HepG2 (cell line): ENCODE data around the gene KRTCAP2. TPM values are rescaled to one million over a fixed set of nuclear protein-coding genes. Genes with fewer than 3 reads are reported as not detected.

Experiments used
- HNRNPL ChIP-seq: fragments of 200-400 bp; formaldehyde crosslinking; IDR thresholded peaks from 2 replicates; pipeline ENCODE4 v1.6.1; 2017; ENCODE audit warnings: mild to moderate bottlenecking, low read depth, low read length
- MTA1 ChIP-seq: sonication (generic); formaldehyde crosslinking; IDR thresholded peaks from 2 replicates; pipeline ENCODE4 v1.4.0; 2020; ENCODE audit warnings: missing genetic modification reagents, mild to moderate bottlenecking, borderline replicate concordance
- RARA ChIP-seq: IDR thresholded peaks from 2 replicates; pipeline ENCODE4 v1.6.1; 2016; ENCODE audit warnings: missing genetic modification reagents, missing compliant biosample characterization
- SALL1 ChIP-seq: sonication (generic); formaldehyde crosslinking; IDR thresholded peaks from 2 replicates; pipeline ENCODE4 v1.8.0; 2022; ENCODE audit warnings: mild to moderate bottlenecking, missing genetic modification reagents
- SKI ChIP-seq: fragments of 450-650 bp; IDR thresholded peaks from one replicate; pipeline ENCODE4 v1.6.1; 2018; ENCODE audit warnings: mild to moderate bottlenecking; ENCODE audit not compliant: partially characterized antibody
- SRSF1 ChIP-seq: fragments of 200-400 bp; formaldehyde crosslinking; optimal IDR thresholded peaks from 2 replicates; pipeline ENCODE3; 2017; ENCODE audit warnings: mild to moderate bottlenecking, low read depth, low read length, moderate library complexity
- ZNF292 ChIP-seq: sonication (generic); formaldehyde crosslinking; IDR thresholded peaks from 2 replicates; pipeline ENCODE4 v1.8.1; 2022; ENCODE audit warnings: mild to moderate bottlenecking, low read depth, missing genetic modification reagents, borderline replicate concordance
- ZNF430 ChIP-seq: sonication (generic); formaldehyde crosslinking; IDR thresholded peaks from 2 replicates; pipeline ENCODE4 v1.9.0; 2021; ENCODE audit warnings: mild to moderate bottlenecking, missing genetic modification reagents
- ZNF598 ChIP-seq: sonication (generic); formaldehyde crosslinking; IDR thresholded peaks from 2 replicates; pipeline ENCODE4 v1.5.1; 2020; ENCODE audit warnings: mild to moderate bottlenecking, missing genetic modification reagents, borderline replicate concordance
- polyA plus RNA-seq, 8 experiments: library from polyadenylated mRNA; depleted of rRNA in 3 of 8; stranded (reverse) in 7 of 8; unstranded in 1 of 8; fragments of >200 nt; fragmentation: Illumina TruSeq in 4 of 8; extraction: Trizol in 4 of 8; gene quantifications; 2 replicates each; pipeline versions ENCODE4 v1.2.1 to v1.2.3, GENCODE V29; 2011 to 2016; ENCODE audit warnings: low read depth in 4 of 8, missing spikeins in 1 of 8, mixed read lengths in 1 of 8; ENCODE audit not compliant: insufficient read depth in 1 of 8
- total RNA-seq, 5 experiments: library from RNA; depleted of rRNA; stranded (reverse); fragments of >200 nt; fragmentation: Illumina TruSeq; extraction: Trizol; gene quantifications; 2 replicates each; pipeline ENCODE4 v1.2.3, GENCODE V29; 2016; ENCODE audit warnings: low read depth in 1 of 5
- TF ChIP-seq, protein P1 (sequence below): sonication (generic); formaldehyde crosslinking; IDR thresholded peaks from 2 replicates; pipeline ENCODE4 v1.5.0; 2020; ENCODE audit warnings: mild to moderate bottlenecking, missing genetic modification reagents, borderline replicate concordance
- TF ChIP-seq, protein P2 (sequence below): sonication (generic); formaldehyde crosslinking; IDR thresholded peaks from 2 replicates; pipeline ENCODE4 v1.5.1; 2020; ENCODE audit warnings: mild to moderate bottlenecking, missing genetic modification reagents, moderate library complexity
- TF ChIP-seq, protein P3 (sequence below): sonication (generic); formaldehyde crosslinking; IDR thresholded peaks from 2 replicates; pipeline ENCODE4 v1.5.1; 2020; ENCODE audit warnings: mild to moderate bottlenecking, moderate library complexity, missing genetic modification reagents
- TF ChIP-seq, protein P4 (sequence below): IDR thresholded peaks from 2 replicates; pipeline ENCODE4 v1.6.1; 2016; ENCODE audit warnings: low read depth, control low read depth
- TF ChIP-seq, protein P5 (sequence below): sonication (generic); formaldehyde crosslinking; IDR thresholded peaks from 2 replicates; pipeline ENCODE4 v1.4.0; 2020; ENCODE audit warnings: mild to moderate bottlenecking, missing genetic modification reagents

The KRTCAP2 gene
- total and polyA plus RNA-seq, 2 of the 13 experiments (the other 11 are each of a cell fraction or from before 2014, with no cell fraction given), result 77.3 to 79.4 TPM

DNA sequence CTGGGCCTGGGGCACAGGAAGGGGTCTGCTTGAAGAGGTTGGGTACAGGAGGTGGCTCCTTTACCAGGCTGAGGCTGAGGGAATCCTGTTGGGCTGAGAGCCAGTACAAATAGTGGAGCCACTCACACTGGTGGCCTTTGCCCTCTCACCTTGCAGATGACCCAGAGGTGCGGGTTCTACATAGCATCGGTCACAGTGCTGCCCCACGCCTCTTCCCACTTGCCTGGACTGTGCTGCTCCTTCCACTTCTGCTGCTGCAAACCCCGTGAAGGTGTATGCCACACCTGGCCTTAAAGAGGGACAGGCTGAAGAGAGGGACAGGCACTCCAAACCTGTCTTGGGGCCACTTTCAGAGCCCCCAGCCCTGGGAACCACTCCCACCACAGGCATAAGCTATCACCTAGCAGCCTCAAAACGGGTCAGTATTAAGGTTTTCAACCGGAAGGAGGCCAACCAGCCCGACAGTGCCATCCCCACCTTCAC lies 39.3 kb downstream of the KRTCAP2 start (continued):
- TF ChIP-seq, protein P1, sequence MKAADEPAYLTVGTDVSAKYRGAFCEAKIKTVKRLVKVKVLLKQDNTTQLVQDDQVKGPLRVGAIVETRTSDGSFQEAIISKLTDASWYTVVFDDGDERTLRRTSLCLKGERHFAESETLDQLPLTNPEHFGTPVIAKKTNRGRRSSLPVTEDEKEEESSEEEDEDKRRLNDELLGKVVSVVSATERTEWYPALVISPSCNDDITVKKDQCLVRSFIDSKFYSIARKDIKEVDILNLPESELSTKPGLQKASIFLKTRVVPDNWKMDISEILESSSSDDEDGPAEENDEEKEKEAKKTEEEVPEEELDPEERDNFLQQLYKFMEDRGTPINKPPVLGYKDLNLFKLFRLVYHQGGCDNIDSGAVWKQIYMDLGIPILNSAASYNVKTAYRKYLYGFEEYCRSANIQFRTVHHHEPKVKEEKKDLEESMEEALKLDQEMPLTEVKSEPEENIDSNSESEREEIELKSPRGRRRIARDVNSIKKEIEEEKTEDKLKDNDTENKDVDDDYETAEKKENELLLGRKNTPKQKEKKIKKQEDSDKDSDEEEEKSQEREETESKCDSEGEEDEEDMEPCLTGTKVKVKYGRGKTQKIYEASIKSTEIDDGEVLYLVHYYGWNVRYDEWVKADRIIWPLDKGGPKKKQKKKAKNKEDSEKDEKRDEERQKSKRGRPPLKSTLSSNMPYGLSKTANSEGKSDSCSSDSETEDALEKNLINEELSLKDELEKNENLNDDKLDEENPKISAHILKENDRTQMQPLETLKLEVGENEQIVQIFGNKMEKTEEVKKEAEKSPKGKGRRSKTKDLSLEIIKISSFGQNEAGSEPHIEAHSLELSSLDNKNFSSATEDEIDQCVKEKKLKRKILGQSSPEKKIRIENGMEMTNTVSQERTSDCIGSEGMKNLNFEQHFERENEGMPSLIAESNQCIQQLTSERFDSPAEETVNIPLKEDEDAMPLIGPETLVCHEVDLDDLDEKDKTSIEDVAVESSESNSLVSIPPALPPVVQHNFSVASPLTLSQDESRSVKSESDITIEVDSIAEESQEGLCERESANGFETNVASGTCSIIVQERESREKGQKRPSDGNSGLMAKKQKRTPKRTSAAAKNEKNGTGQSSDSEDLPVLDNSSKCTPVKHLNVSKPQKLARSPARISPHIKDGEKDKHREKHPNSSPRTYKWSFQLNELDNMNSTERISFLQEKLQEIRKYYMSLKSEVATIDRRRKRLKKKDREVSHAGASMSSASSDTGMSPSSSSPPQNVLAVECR (CRISPR knock-in tag), result peak; percentile 50; the same call in 1 of the 2 replicates
- peak; percentile 84 for TF ChIP-seq ZNF430
- TF ChIP-seq, protein P2, sequence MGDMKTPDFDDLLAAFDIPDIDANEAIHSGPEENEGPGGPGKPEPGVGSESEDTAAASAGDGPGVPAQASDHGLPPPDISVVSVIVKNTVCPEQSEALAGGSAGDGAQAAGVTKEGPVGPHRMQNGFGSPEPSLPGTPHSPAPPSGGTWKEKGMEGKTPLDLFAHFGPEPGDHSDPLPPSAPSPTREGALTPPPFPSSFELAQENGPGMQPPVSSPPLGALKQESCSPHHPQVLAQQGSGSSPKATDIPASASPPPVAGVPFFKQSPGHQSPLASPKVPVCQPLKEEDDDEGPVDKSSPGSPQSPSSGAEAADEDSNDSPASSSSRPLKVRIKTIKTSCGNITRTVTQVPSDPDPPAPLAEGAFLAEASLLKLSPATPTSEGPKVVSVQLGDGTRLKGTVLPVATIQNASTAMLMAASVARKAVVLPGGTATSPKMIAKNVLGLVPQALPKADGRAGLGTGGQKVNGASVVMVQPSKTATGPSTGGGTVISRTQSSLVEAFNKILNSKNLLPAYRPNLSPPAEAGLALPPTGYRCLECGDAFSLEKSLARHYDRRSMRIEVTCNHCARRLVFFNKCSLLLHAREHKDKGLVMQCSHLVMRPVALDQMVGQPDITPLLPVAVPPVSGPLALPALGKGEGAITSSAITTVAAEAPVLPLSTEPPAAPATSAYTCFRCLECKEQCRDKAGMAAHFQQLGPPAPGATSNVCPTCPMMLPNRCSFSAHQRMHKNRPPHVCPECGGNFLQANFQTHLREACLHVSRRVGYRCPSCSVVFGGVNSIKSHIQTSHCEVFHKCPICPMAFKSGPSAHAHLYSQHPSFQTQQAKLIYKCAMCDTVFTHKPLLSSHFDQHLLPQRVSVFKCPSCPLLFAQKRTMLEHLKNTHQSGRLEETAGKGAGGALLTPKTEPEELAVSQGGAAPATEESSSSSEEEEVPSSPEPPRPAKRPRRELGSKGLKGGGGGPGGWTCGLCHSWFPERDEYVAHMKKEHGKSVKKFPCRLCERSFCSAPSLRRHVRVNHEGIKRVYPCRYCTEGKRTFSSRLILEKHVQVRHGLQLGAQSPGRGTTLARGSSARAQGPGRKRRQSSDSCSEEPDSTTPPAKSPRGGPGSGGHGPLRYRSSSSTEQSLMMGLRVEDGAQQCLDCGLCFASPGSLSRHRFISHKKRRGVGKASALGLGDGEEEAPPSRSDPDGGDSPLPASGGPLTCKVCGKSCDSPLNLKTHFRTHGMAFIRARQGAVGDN (CRISPR knock-in tag), result peak; percentile 86
- peak; percentile 8 for TF ChIP-seq SKI
- 0 out of 2 replicates have a peak, but pooled peaks have one; percentile 47 for TF ChIP-seq ZNF598 (CRISPR knock-in tag)
- TF ChIP-seq RARA (CRISPR knock-in tag), result peak; percentile 87
- no peak for TF ChIP-seq ZNF292 (CRISPR knock-in tag)
- TF ChIP-seq, protein P3, sequence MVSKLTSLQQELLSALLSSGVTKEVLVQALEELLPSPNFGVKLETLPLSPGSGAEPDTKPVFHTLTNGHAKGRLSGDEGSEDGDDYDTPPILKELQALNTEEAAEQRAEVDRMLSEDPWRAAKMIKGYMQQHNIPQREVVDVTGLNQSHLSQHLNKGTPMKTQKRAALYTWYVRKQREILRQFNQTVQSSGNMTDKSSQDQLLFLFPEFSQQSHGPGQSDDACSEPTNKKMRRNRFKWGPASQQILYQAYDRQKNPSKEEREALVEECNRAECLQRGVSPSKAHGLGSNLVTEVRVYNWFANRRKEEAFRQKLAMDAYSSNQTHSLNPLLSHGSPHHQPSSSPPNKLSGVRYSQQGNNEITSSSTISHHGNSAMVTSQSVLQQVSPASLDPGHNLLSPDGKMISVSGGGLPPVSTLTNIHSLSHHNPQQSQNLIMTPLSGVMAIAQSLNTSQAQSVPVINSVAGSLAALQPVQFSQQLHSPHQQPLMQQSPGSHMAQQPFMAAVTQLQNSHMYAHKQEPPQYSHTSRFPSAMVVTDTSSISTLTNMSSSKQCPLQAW (CRISPR knock-in tag), result peak; percentile 52; the same call in 1 of the 2 replicates
- TF ChIP-seq, protein P4, sequence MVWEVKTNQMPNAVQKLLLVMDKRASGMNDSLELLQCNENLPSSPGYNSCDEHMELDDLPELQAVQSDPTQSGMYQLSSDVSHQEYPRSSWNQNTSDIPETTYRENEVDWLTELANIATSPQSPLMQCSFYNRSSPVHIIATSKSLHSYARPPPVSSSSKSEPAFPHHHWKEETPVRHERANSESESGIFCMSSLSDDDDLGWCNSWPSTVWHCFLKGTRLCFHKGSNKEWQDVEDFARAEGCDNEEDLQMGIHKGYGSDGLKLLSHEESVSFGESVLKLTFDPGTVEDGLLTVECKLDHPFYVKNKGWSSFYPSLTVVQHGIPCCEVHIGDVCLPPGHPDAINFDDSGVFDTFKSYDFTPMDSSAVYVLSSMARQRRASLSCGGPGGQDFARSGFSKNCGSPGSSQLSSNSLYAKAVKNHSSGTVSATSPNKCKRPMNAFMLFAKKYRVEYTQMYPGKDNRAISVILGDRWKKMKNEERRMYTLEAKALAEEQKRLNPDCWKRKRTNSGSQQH (CRISPR knock-in tag), result 0 out of 2 replicates have a peak, but pooled peaks have one; percentile 42
- no peak for TF ChIP-seq SRSF1
- TF ChIP-seq MTA1 (CRISPR knock-in tag), result peak; percentile 20; the same call in 1 of the 2 replicates
- TF ChIP-seq, protein P5, sequence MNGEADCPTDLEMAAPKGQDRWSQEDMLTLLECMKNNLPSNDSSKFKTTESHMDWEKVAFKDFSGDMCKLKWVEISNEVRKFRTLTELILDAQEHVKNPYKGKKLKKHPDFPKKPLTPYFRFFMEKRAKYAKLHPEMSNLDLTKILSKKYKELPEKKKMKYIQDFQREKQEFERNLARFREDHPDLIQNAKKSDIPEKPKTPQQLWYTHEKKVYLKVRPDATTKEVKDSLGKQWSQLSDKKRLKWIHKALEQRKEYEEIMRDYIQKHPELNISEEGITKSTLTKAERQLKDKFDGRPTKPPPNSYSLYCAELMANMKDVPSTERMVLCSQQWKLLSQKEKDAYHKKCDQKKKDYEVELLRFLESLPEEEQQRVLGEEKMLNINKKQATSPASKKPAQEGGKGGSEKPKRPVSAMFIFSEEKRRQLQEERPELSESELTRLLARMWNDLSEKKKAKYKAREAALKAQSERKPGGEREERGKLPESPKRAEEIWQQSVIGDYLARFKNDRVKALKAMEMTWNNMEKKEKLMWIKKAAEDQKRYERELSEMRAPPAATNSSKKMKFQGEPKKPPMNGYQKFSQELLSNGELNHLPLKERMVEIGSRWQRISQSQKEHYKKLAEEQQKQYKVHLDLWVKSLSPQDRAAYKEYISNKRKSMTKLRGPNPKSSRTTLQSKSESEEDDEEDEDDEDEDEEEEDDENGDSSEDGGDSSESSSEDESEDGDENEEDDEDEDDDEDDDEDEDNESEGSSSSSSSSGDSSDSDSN (CRISPR knock-in tag), result peak; percentile 32
- peak; percentile 18; the same call in 1 of the 2 replicates for TF ChIP-seq SALL1
- 0 out of 2 replicates have a peak, but pooled peaks have one; percentile 16 for TF ChIP-seq HNRNPL
